ENCODE data around the gene LIX1L. TPM values are rescaled to one million over a fixed set of nuclear protein-coding genes. Genes with fewer than 3 reads are reported as not detected.

LIX1L gene
- total RNA-seq, 2 experiments from 2014 or later, result 11.6 to 26.3 TPM

DNA sequence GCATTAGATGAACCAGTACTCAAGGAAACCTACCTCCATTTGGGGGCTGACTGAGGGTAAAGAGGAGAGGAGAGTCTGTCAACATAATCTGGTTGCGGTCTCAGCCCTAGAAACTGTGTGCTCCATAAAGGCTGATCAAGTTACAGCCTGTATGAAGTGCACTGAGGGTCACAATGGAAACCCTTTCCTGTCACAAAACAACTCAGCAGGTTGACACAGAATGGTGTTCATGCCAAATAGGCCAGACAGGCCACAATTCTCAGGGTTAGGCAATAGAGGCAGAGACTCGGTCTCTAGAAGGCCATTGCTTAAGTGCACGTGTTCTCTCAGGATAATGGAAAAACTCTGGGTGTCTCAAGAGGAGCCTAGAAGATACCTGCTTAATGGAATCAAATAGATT lies 68.1 kb downstream of the LIX1L start:
- no TSS peak for BruUV-seq (replicated peaks)
- intact Hi-C loops (cut with micrococcal nuclease; ENCODE audit: unreplicated experiment), result no loop called here
- Histone ChIP-seq H2AFZ (ENCODE audit: low read length) (no peak overlapping the region), H3K4me2 (ENCODE audit: low read length) (no peak overlapping the region), H3K4me3 (ENCODE audit: low read depth, low read length, poor library complexity, severe bottlenecking) (no peak overlapping the region), H4K20me1 (ENCODE audit: insufficient read depth, low read length) (no peaks in the 10 kb centered on the region), H3K79me2 (ENCODE audit: insufficient read depth, low read depth, low read length) (no peaks in the 10 kb centered on the region), H3K9me3 (ENCODE audit: low read length) (no peaks in the 10 kb centered on the region), H3K36me3 (ENCODE audit: insufficient read depth, low read length) (no peaks in the 10 kb centered on the region), H3K9me2 (ENCODE audit: insufficient read depth, low read length) (no peaks in the 10 kb centered on the region), H3K4me1 (ENCODE audit: insufficient read depth, low read length, poor library complexity, severe bottlenecking) (no peaks in the 10 kb centered on the region), H3K27ac (ENCODE audit: low read depth, low read length, poor library complexity, severe bottlenecking) (no peak overlapping the region)
- DNase-seq (ENCODE audit: low spot score), result no peak
- CTCF ChIA-PET (ENCODE audit: unreplicated experiment), result interaction anchor here (1.0 kb wide), 1 partner anchor 9 kb away, joined by 3 read pairs; no protein-coding TSS in a partner anchor
- POLR2A ChIA-PET, result interaction anchor here (1.0 kb wide), 1 partner anchor 123 kb away, joined by 3 read pairs; no protein-coding TSS in a partner anchor
- TF ChIP-seq EZH2phosphoT487 (IDR thresholded peaks at IDR 0.05; ENCODE audit: borderline replicate concordance, low read depth, low read length), result no peak
- TF ChIP-seq, protein P1, sequence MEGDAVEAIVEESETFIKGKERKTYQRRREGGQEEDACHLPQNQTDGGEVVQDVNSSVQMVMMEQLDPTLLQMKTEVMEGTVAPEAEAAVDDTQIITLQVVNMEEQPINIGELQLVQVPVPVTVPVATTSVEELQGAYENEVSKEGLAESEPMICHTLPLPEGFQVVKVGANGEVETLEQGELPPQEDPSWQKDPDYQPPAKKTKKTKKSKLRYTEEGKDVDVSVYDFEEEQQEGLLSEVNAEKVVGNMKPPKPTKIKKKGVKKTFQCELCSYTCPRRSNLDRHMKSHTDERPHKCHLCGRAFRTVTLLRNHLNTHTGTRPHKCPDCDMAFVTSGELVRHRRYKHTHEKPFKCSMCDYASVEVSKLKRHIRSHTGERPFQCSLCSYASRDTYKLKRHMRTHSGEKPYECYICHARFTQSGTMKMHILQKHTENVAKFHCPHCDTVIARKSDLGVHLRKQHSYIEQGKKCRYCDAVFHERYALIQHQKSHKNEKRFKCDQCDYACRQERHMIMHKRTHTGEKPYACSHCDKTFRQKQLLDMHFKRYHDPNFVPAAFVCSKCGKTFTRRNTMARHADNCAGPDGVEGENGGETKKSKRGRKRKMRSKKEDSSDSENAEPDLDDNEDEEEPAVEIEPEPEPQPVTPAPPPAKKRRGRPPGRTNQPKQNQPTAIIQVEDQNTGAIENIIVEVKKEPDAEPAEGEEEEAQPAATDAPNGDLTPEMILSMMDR (conservative IDR thresholded peaks at IDR 0.05; ENCODE audit: low read length), result no peak

DNA sequence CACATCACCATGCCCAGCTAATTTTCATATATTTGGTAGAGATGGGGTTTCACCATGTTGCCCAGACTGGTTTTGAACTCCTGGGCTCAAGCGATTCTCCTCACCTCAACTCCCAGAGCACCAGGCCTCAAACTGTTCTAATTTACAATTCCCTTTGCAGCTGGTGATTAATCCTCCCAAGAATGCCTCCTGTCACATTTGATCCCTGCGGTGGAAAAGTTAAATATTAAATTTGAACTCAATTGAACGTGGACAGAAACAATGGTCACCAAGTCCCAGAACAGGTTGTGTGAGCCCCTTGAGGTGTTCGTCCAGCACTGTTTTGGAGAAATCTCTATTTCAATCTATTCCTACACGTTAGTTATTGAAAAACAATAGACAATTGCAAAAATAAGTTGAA lies 70.2 kb downstream of the LIX1L start:
- Histone ChIP-seq H2AFZ (ENCODE audit: low read length) (no peak overlapping the region), H3K79me2 (ENCODE audit: insufficient read depth, low read depth, low read length) (no peaks in the 10 kb centered on the region), H3K4me2 (ENCODE audit: low read length) (no peak overlapping the region), H3K9me2 (ENCODE audit: insufficient read depth, low read length) (no peaks in the 10 kb centered on the region), H3K27ac (ENCODE audit: low read depth, low read length, poor library complexity, severe bottlenecking) (no peak overlapping the region), H3K4me1 (ENCODE audit: insufficient read depth, low read length, poor library complexity, severe bottlenecking) (no peaks in the 10 kb centered on the region), H3K4me3 (ENCODE audit: low read depth, low read length, poor library complexity, severe bottlenecking) (no peak overlapping the region), H4K20me1 (ENCODE audit: insufficient read depth, low read length) (no peaks in the 10 kb centered on the region), H3K9me3 (ENCODE audit: low read length) (no peaks in the 10 kb centered on the region), H3K36me3 (ENCODE audit: insufficient read depth, low read length) (no peaks in the 10 kb centered on the region)
- intact Hi-C loops (cut with micrococcal nuclease; ENCODE audit: unreplicated experiment), result no loop called here
- CTCF ChIA-PET (ENCODE audit: unreplicated experiment), result no interaction called here
- POLR2A ChIA-PET, result interaction anchor here (1.0 kb wide), 1 partner anchor 56 kb away, joined by 3 read pairs; no protein-coding TSS in a partner anchor
- no TSS peak for BruUV-seq (replicated peaks)
- TF ChIP-seq EZH2phosphoT487 (IDR thresholded peaks at IDR 0.05; ENCODE audit: borderline replicate concordance, low read depth, low read length), result no peak
- TF ChIP-seq, protein P1 (conservative IDR thresholded peaks at IDR 0.05; ENCODE audit: low read length), result no peak
- DNase-seq (ENCODE audit: low spot score), result no peak

DNA sequence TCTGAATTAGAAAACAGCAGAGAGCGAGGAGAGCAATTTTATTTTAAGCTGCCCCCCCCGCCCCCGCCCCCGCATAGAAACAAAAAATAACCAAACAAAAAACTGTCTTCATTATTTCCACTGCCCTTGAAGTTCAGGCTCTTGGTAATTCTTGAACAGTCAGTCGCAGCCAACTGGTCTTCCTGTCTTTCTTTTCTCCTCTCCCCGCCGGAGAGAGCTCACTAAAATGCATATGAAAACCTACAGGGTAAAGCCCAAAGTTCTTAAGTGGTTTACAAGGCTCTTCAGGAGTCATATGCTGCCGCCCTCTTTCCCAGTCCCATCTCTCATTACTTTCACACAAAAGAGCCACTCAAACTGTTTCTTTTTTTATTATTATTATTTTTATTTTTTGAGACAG lies 71.0 kb downstream of the LIX1L start:
- H3K9me2 ChIP-seq (ENCODE audit: insufficient read depth, low read length), result no peaks in the 10 kb centered on the region
- H3K36me3 ChIP-seq (ENCODE audit: insufficient read depth, low read length), result no peaks in the 10 kb centered on the region
- H4K20me1 ChIP-seq (ENCODE audit: insufficient read depth, low read length), result no peaks in the 10 kb centered on the region
- no peak overlapping the region for H3K4me3 ChIP-seq (ENCODE audit: low read depth, low read length, poor library complexity, severe bottlenecking)
- no TSS peak for BruUV-seq (replicated peaks)
- ChIA-PET POLR2A (interaction anchor here (0.6 to 1.3 kb wide), 5 partner anchors 28 to 146 kb away, joined by 3 to 5 read pairs (median 4); partner anchors contain the start of genes LIX1L and PIAS3), CTCF (ENCODE audit: unreplicated experiment) (no interaction called here)
- no peak for DNase-seq (ENCODE audit: low spot score)
- intact Hi-C loops (cut with micrococcal nuclease; ENCODE audit: unreplicated experiment), result no loop called here
- no peak overlapping the region for H3K4me2 ChIP-seq (ENCODE audit: low read length)
- no peak overlapping the region for H2AFZ ChIP-seq (ENCODE audit: low read length)
- TF ChIP-seq, protein P1 (conservative IDR thresholded peaks at IDR 0.05; ENCODE audit: low read length), result no peak
- H3K27ac ChIP-seq (ENCODE audit: low read depth, low read length, poor library complexity, severe bottlenecking), result no peak overlapping the region
- no peaks in the 10 kb centered on the region for H3K4me1 ChIP-seq (ENCODE audit: insufficient read depth, low read length, poor library complexity, severe bottlenecking)
- H3K9me3 ChIP-seq (ENCODE audit: low read length), result no peaks in the 10 kb centered on the region
- no peaks in the 10 kb centered on the region for H3K79me2 ChIP-seq (ENCODE audit: insufficient read depth, low read depth, low read length)

Measured in OCI-LY7 (cell line).